ENCODE measurements around the gene SMURF1. TPM values are rescaled to one million over a fixed set of nuclear protein-coding genes. Genes with fewer than 3 reads are reported as not detected.

Gene SMURF1
- total and polyA plus RNA-seq, 2 experiments from 2014 or later: 11.9 to 24.5 TPM

- TF ChIP-seq CTCF (IDR thresholded peaks at IDR 0.05; ENCODE audit: low read depth, low read length): no peak
- no peaks in the 10 kb centered on the region for H3K4me1 ChIP-seq (ENCODE audit: low read depth)
- no peak overlapping the region for H3K27ac ChIP-seq
- no peak overlapping the region for H3K4me3 ChIP-seq
- no peaks in the 10 kb centered on the region for H3K36me3 ChIP-seq
- no peak for DNase-seq (ENCODE audit: low read depth in 1 of 2, low spot score in 1 of 2)
- H3K27me3 ChIP-seq: no peaks in the 10 kb centered on the region
- H3K9me3 ChIP-seq (ENCODE audit: low read depth): no peaks in the 10 kb centered on the region
These were observed 11.3 kb upstream of the SMURF1 start for GRCh38 chr7:99155211-99155610.

GRCh38 chr7:99146979-99147378 lies 3.1 kb upstream of the SMURF1 start:
- no peak for TF ChIP-seq CTCF (IDR thresholded peaks at IDR 0.05; ENCODE audit: low read depth, low read length)
- no peak for DNase-seq (ENCODE audit: low read depth in 1 of 2, low spot score in 1 of 2)
- H3K27ac ChIP-seq: no peak overlapping the region
- H3K36me3 ChIP-seq: no peaks in the 10 kb centered on the region
- peaks cover 2% of the 10 kb centered on the region for H3K4me1 ChIP-seq (ENCODE audit: low read depth)
- no peaks in the 10 kb centered on the region for H3K9me3 ChIP-seq (ENCODE audit: low read depth)
- H3K27me3 ChIP-seq: no peaks in the 10 kb centered on the region
- no peak overlapping the region for H3K4me3 ChIP-seq

- H3K4me3 ChIP-seq: peak overlapping the region; percentile 82
- DNase-seq (ENCODE audit: low read depth in 1 of 2, low spot score in 1 of 2): no peak
- no peak for TF ChIP-seq CTCF (IDR thresholded peaks at IDR 0.05; ENCODE audit: low read depth, low read length)
- H3K36me3 ChIP-seq: no peaks in the 10 kb centered on the region
- H3K9me3 ChIP-seq (ENCODE audit: low read depth): no peaks in the 10 kb centered on the region
- no peaks in the 10 kb centered on the region for H3K27me3 ChIP-seq
- H3K4me1 ChIP-seq (ENCODE audit: low read depth): peaks cover 14% of the 10 kb centered on the region
- H3K27ac ChIP-seq: peak overlapping the region; percentile 92
These were observed 421 bp downstream of the SMURF1 start for GRCh38 chr7:99143521-99143852.

- Histone ChIP-seq H3K4me3 (peak overlapping the region; percentile 82), H3K27ac (peak overlapping the region; percentile 92), H3K36me3 (no peaks in the 10 kb centered on the region), H3K9me3 (ENCODE audit: low read depth) (no peaks in the 10 kb centered on the region), H3K27me3 (no peaks in the 10 kb centered on the region), H3K4me1 (ENCODE audit: low read depth) (peaks cover 14% of the 10 kb centered on the region)
- DNase-seq (ENCODE audit: low read depth in 1 of 2, low spot score in 1 of 2): peak; percentile 97
- TF ChIP-seq CTCF (IDR thresholded peaks at IDR 0.05; ENCODE audit: low read depth, low read length): no peak
These were observed 984 bp downstream of the SMURF1 start for GRCh38 chr7:99142727-99143520.

GRCh38 chr7:99141841-99142726 lies 1.8 kb downstream of the SMURF1 start:
- H3K36me3 ChIP-seq: no peaks in the 10 kb centered on the region
- no peaks in the 10 kb centered on the region for H3K9me3 ChIP-seq (ENCODE audit: low read depth)
- H3K27ac ChIP-seq: peak overlapping the region; percentile 88
- DNase-seq (ENCODE audit: low read depth in 1 of 2, low spot score in 1 of 2): peak; percentile 69 to 88
- H3K4me3 ChIP-seq: peak overlapping the region; percentile 82
- no peaks in the 10 kb centered on the region for H3K27me3 ChIP-seq
- H3K4me1 ChIP-seq (ENCODE audit: low read depth): peaks cover 22% of the 10 kb centered on the region
- TF ChIP-seq CTCF (IDR thresholded peaks at IDR 0.05; ENCODE audit: low read depth, low read length): no peak

Data from cardiac muscle cell (in vitro differentiated cells and primary cell).